ENCODE results near the gene ARID1B. TPM values are rescaled to one million over a fixed set of nuclear protein-coding genes. Genes with fewer than 3 reads are reported as not detected.
A peak's percentile ranks its signal among the peaks of the same experiment; 100 is the strongest.

The ARID1B gene
- total and polyA plus RNA-seq, 11 donors: 15.3 to 76.1 (median 40.7) TPM

DNA sequence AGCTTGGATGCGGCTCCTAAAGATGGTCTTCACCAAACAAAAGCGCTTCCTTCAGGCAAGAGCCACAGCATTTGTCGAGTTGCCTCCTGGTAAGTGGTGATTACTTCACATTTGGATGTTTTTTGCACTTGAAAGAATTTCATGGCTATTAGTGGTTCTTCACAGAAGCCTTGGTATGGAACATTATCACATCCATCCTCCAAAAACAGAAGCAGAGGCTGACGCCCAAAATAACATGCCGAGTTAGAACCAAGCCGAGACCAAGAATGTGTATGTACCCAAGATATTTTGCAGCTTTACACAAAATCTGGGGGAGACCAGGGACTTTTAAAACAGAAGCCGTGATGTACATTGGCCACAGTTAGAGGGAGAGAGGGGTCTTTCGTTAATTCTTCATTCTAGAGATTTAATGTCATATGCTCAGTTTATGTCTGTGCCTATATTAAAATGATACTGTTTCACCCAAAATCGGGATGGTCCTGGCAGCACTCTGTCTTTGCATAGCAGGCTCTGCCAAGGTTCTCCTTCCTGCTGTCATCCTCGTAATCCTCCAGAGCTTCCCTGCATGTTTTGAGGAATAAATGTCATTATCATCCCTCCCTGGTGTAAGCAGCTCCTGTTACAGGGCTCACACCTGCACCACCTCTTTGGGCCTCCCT, 436.9 kb downstream of the ARID1B start:
- TF ChIP-seq, protein P1, sequence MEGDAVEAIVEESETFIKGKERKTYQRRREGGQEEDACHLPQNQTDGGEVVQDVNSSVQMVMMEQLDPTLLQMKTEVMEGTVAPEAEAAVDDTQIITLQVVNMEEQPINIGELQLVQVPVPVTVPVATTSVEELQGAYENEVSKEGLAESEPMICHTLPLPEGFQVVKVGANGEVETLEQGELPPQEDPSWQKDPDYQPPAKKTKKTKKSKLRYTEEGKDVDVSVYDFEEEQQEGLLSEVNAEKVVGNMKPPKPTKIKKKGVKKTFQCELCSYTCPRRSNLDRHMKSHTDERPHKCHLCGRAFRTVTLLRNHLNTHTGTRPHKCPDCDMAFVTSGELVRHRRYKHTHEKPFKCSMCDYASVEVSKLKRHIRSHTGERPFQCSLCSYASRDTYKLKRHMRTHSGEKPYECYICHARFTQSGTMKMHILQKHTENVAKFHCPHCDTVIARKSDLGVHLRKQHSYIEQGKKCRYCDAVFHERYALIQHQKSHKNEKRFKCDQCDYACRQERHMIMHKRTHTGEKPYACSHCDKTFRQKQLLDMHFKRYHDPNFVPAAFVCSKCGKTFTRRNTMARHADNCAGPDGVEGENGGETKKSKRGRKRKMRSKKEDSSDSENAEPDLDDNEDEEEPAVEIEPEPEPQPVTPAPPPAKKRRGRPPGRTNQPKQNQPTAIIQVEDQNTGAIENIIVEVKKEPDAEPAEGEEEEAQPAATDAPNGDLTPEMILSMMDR (IDR thresholded peaks at IDR 0.05): no peak
- TF ChIP-seq POLR2A (IDR thresholded peaks at IDR 0.05): no peak

DNA sequence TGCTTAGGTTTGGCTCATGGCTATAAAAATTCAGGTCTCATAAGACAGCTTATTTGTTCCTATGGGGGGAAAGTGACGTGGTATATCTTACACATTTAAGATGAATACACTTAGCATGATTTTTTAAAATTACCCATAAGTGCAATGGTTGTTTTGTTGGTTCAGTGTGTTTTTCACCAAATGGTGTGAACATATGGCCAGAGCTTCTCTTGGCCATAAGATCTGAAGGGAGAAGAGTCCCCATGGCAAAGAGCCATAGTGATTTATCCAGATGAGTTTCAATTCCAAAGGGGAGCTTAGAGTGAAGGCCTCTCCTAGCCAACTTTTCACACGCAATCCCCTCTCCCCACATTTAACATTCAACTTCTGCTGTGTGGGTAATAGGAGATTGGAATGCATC, 438.5 kb downstream of the ARID1B start:
- intact Hi-C loops (cut with DNase I): no loop called here
- WGBS, 4 donors: 93 to 95% (median 94%) methylated on average over 2 of the region's 2 CpGs
- H3K36me3 ChIP-seq: peaks cover 0 to 4% (median 0%) of the 10 kb centered on the region in 9 donors
- H3K27ac ChIP-seq: no peak overlapping the region
- no peak overlapping the region for H3K4me3 ChIP-seq
- peaks cover 0 to 8% (median 2%) of the 10 kb centered on the region in 12 donors for H3K4me1 ChIP-seq
- no peak for ATAC-seq
- no peaks in the 10 kb centered on the region for H3K27me3 ChIP-seq
- no peak for DNase-seq
- H3K9me3 ChIP-seq: no peaks in the 10 kb centered on the region
- TF ChIP-seq, protein P1 (IDR thresholded peaks at IDR 0.05): no peak
- no peak for TF ChIP-seq POLR2A (IDR thresholded peaks at IDR 0.05)

More for the DNA sequence above, 436.9 kb downstream of the ARID1B start:
- ATAC-seq: no peak
- intact Hi-C loops (cut with DNase I): no loop called here
- peaks cover 0 to 15% (median 10%) of the 10 kb centered on the region in 9 donors for H3K36me3 ChIP-seq
- H3K27ac ChIP-seq: no peak overlapping the region
- 84 to 88% (median 87%) methylated on average over 10 of the region's 10 CpGs for WGBS, 4 donors
- H3K27me3 ChIP-seq: no peaks in the 10 kb centered on the region
- H3K4me3 ChIP-seq: no peak overlapping the region
- no peaks in the 10 kb centered on the region for H3K4me1 ChIP-seq
- no peaks in the 10 kb centered on the region for H3K9me3 ChIP-seq
- no peak for DNase-seq

DNA sequence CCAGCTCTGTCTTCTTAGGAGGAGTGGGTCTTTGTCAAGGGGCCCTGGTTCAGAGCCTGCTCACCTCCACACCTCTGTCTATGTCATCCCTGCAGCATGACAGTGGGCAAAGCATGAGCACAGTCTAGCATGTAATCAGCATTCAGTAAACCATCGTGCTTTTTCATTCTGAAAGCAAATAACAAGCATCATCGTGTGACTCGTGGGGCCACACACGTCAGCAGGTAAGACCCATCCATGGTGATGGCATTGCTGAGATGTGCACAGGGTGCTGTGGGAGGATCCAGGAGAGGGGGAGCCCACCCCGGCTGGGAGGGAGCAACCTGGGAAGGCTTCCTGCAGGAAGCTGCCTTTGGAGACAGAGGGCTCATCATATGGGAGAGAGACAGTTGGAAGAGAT, 439.4 kb downstream of the ARID1B start:
- no peaks in the 10 kb centered on the region for H3K27me3 ChIP-seq
- peaks cover 0 to 12% (median 6%) of the 10 kb centered on the region in 12 donors for H3K4me1 ChIP-seq
- H3K36me3 ChIP-seq: no peaks in the 10 kb centered on the region
- intact Hi-C loops (cut with DNase I): no loop called here
- TF ChIP-seq, protein P1 (IDR thresholded peaks at IDR 0.05): no peak
- no peak for TF ChIP-seq POLR2A (IDR thresholded peaks at IDR 0.05)
- no peaks in the 10 kb centered on the region for H3K9me3 ChIP-seq
- DNase-seq: peak in 1 of 5 donors; percentile 40
- H3K4me3 ChIP-seq: no peak overlapping the region
- no peak overlapping the region for H3K27ac ChIP-seq
- 87 to 92% (median 90%) methylated on average over 5 of the region's 5 CpGs for WGBS, 4 donors
- ATAC-seq: no peak

DNA sequence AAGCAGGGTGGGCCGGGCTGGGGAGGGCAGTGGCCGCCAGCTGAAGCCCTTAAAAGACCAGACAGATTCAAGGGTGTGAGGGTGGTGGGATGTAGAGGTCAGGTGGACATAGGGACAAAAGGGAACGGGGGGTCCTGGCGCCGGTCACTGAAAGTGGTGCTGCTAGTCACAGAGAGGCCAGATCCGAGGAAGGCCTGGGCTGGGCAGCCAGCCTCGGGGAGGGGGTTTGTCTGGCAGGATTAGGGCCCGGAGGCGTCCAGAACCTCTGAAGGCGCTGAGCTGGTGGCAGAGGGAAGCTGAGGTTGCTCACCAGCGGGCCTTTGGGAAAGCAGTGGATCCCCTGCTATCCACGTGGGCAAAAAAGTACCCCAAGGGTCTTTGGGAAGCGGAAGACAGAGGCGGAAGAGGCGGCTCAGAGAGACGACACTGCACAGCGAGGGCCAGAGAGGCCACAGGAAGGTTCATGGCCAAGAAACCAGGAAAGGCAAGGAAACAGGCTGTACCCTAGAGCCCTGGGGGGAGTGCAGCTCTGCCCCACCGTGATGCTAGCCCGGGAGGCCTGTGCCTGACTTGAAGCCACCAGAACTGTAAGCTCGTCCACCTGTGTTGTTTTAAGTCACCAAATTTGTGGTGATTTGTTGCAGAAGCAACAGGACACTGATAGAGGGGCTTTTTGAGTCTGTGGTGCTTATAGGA, 440.2 kb downstream of the ARID1B start:
- peak in 2 of 5 donors; percentile 17 to 51 for DNase-seq
- intact Hi-C loops (cut with DNase I): no loop called here
- TF ChIP-seq, protein P1 (IDR thresholded peaks at IDR 0.05): no peak
- no peak for TF ChIP-seq POLR2A (IDR thresholded peaks at IDR 0.05)
- H3K27ac ChIP-seq: no peak overlapping the region
- no peaks in the 10 kb centered on the region for H3K27me3 ChIP-seq
- no peaks in the 10 kb centered on the region for H3K9me3 ChIP-seq
- no peak for ATAC-seq
- H3K4me3 ChIP-seq: no peak overlapping the region
- peaks cover 0 to 15% (median 6%) of the 10 kb centered on the region in 12 donors for H3K4me1 ChIP-seq
- WGBS, 4 donors: 85 to 89% (median 88%) methylated on average over 20 of the region's 20 CpGs
- no peaks in the 10 kb centered on the region for H3K36me3 ChIP-seq
